SU-DHL-6 (cell line): ENCODE measurements around the gene EGR1.

Source experiments
- H2AFZ ChIP-seq: fragments of 200-600 bp; sonication (generic); 2 replicates; pipeline ENCODE4 v1.6.1; 2014; ENCODE audit warnings: low read depth, mild to moderate bottlenecking, moderate library complexity, mixed read lengths, antibody characterized with exemption, low read length; ENCODE audit not compliant: severe bottlenecking
- H3F3A ChIP-seq: fragments of 200-600 bp; shearing (Covaris generic); 2 replicates; pipeline ENCODE4 v1.6.0; 2016; ENCODE audit warnings: antibody characterized with exemption, mild to moderate bottlenecking; ENCODE audit not compliant: insufficient read depth
- H3K27ac ChIP-seq: fragments of 200-600 bp; sonication (generic); 2 replicates; pipeline ENCODE4 v1.5.1; 2016; ENCODE audit warnings: low read depth, mild to moderate bottlenecking, low read length, moderate library complexity, mixed read lengths
- H3K27me3 ChIP-seq: fragments of 200-600 bp; sonication (generic), shearing (Covaris generic); 2 replicates; pipeline ENCODE4 v1.6.0; 2014; ENCODE audit warnings: mild to moderate bottlenecking, low read length
- H3K36me3 ChIP-seq: fragments of 200-600 bp; sonication (generic); 2 replicates; pipeline ENCODE4 v1.6.1; 2014; ENCODE audit warnings: mild to moderate bottlenecking, low read length, mixed read lengths
- H3K4me2 ChIP-seq: fragments of 300-600, 200-600 bp; shearing (Covaris generic), sonication (generic); 2 replicates; pipeline ENCODE4 v1.6.0; 2014; ENCODE audit warnings: low read length, low read depth, mild to moderate bottlenecking; ENCODE audit not compliant: poor library complexity, severe bottlenecking
- H3K4me3 ChIP-seq: fragments of 200-600 bp; sonication (generic); 2 replicates; pipeline ENCODE4 v1.5.1; 2014; ENCODE audit warnings: antibody characterized with exemption, low read length, mild to moderate bottlenecking, mixed read lengths; ENCODE audit not compliant: insufficient read depth, poor library complexity, severe bottlenecking
- H3K79me2 ChIP-seq: fragments of 200-600 bp; sonication (generic); 2 replicates; pipeline ENCODE4 v1.6.1; 2014; ENCODE audit warnings: mild to moderate bottlenecking, low read length, moderate library complexity; ENCODE audit not compliant: insufficient read depth
- H3K9ac ChIP-seq: fragments of 200-600 bp; sonication (generic); 2 replicates; pipeline ENCODE4 v1.7.0; 2014; ENCODE audit warnings: mild to moderate bottlenecking, low read length
- H3K9me2 ChIP-seq: fragments of 200-600 bp; sonication (generic); replicated peaks from 2 replicates; pipeline ENCODE4 v1.6.1; 2014; ENCODE audit warnings: low read length; ENCODE audit not compliant: insufficient read depth
- H3K9me3 ChIP-seq: fragments of 200-600 bp; sonication (generic); 2 replicates; pipeline ENCODE4 v1.6.1; 2014; ENCODE audit warnings: low read length, mixed read lengths; ENCODE audit not compliant: insufficient read depth
- H4K20me1 ChIP-seq: fragments of 200-600 bp; sonication (generic); 2 replicates; pipeline ENCODE4 v1.6.1; 2014; ENCODE audit warnings: low read depth, mild to moderate bottlenecking, antibody characterized with exemption, low read length, moderate library complexity, mixed read lengths
- EZH2phosphoT487 ChIP-seq: fragments of 200-600 bp; sonication (generic), shearing (Covaris generic); conservative IDR thresholded peaks from 2 replicates; pipeline ENCODE4 v1.6.1; 2018; ENCODE audit warnings: mild to moderate bottlenecking, antibody characterized with exemption, low read length, moderate library complexity, mixed read lengths
- TF ChIP-seq, protein P1 (sequence below): fragments of 200-600 bp; sonication (generic); IDR thresholded peaks from one replicate; pipeline ENCODE4 v1.5.1; 2017; ENCODE audit warnings: antibody characterized with exemption, mild to moderate bottlenecking, low read length, moderate library complexity; ENCODE audit not compliant: insufficient read depth, poor library complexity, severe bottlenecking

Gene EGR1

DNA sequence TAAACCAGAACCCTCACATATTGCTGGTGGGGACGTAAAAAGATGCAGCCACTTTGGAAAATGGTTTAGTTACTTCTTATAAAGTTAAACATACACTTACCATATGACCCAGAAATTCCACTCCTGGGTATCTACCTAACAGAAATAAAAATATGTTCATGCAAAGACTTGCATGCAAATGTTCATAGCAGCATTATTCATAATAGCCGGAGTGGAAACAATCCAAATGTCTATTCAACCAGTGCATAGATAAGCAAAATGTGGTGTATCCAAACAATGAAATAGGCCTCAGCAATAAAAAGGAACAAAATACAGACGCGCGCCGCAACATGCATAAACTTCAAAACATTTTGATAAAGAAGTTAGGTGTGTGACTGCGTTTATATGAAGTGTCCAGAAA is 11.6 kb downstream of the EGR1 start:
- H3K9me3 ChIP-seq: no peaks in the 10 kb centered on the region

DNA sequence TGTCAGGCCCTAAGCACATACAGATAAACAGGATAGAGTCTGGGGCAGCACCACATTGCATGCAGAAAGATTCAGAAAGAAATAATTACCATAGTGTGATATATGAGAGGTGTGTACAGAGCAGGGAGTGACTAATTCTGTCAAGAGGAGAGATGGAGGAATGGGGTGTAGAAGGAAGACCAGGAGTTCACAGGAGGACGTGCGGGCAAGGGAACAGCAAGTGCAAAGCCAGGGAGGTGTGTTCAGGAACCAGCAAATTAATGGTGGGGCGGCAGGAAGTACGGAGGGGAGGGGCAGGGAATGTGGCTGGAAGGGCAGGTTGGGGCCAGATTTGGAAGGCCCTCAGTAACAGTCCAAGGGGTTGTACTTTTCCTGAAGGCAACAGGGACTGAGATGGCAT is 17.4 kb downstream of the EGR1 start:
- Histone ChIP-seq H3K4me2 (no peak overlapping the region), H4K20me1 (no peaks in the 10 kb centered on the region), H3K36me3 (no peaks in the 10 kb centered on the region), H3K27ac (no peak overlapping the region), H3K9me2 (no peaks in the 10 kb centered on the region), H3K4me3 (no peak overlapping the region), H3K79me2 (no peaks in the 10 kb centered on the region), H3K27me3 (no peaks in the 10 kb centered on the region), H2AFZ (no peak overlapping the region), H3K9me3 (no peaks in the 10 kb centered on the region), H3K9ac (no peak overlapping the region), H3F3A (no peaks in the 10 kb centered on the region)
- TF ChIP-seq, protein P1, sequence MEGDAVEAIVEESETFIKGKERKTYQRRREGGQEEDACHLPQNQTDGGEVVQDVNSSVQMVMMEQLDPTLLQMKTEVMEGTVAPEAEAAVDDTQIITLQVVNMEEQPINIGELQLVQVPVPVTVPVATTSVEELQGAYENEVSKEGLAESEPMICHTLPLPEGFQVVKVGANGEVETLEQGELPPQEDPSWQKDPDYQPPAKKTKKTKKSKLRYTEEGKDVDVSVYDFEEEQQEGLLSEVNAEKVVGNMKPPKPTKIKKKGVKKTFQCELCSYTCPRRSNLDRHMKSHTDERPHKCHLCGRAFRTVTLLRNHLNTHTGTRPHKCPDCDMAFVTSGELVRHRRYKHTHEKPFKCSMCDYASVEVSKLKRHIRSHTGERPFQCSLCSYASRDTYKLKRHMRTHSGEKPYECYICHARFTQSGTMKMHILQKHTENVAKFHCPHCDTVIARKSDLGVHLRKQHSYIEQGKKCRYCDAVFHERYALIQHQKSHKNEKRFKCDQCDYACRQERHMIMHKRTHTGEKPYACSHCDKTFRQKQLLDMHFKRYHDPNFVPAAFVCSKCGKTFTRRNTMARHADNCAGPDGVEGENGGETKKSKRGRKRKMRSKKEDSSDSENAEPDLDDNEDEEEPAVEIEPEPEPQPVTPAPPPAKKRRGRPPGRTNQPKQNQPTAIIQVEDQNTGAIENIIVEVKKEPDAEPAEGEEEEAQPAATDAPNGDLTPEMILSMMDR: no peak
- TF ChIP-seq EZH2phosphoT487: no peak

More for the DNA sequence above, 11.6 kb downstream of the EGR1 start:
- H3K9me2 ChIP-seq: no peaks in the 10 kb centered on the region
- no peak overlapping the region for H3K9ac ChIP-seq
- H2AFZ ChIP-seq: no peak overlapping the region
- no peak overlapping the region for H3K27ac ChIP-seq
- no peak for TF ChIP-seq EZH2phosphoT487
- TF ChIP-seq, protein P1: no peak
- no peaks in the 10 kb centered on the region for H4K20me1 ChIP-seq
- no peaks in the 10 kb centered on the region for H3F3A ChIP-seq
- no peak overlapping the region for H3K4me3 ChIP-seq
- no peaks in the 10 kb centered on the region for H3K79me2 ChIP-seq
- no peak overlapping the region for H3K4me2 ChIP-seq
- H3K27me3 ChIP-seq: no peaks in the 10 kb centered on the region
- H3K36me3 ChIP-seq: no peaks in the 10 kb centered on the region

DNA sequence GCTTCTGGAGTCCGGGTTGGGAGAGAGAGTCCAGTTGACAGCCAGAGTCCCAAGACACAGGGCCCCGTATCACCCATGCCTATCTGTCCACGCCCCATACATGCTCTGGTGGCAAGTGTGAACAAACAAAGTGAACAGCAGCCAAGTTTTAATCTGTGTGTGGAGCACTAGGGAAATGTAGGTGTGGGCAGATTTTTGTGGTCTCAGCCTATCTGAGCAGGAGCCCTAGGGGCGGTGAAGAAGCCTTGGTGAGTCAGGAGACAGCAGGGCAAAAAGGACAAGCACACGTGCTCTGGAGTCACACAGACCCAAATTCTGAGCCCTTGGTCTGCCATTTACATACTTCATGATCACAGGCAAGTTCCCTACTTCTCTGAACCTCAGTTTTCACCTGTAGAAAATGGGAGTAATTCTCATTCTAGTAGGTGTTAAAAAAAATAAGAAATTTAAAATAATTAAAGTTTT is 23.2 kb downstream of the EGR1 start:
- H3K27me3 ChIP-seq: no peaks in the 10 kb centered on the region

More for the DNA sequence above, 23.2 kb downstream of the EGR1 start:
- Histone ChIP-seq H3K27ac (no peak overlapping the region), H3K79me2 (no peaks in the 10 kb centered on the region), H3F3A (no peaks in the 10 kb centered on the region), H3K9me2 (no peaks in the 10 kb centered on the region), H3K36me3 (no peaks in the 10 kb centered on the region), H3K4me2 (no peak overlapping the region), H2AFZ (no peak overlapping the region), H3K4me3 (no peak overlapping the region), H3K9me3 (no peaks in the 10 kb centered on the region), H4K20me1 (no peaks in the 10 kb centered on the region), H3K9ac (no peak overlapping the region)
- no peak for TF ChIP-seq EZH2phosphoT487
- TF ChIP-seq, protein P1: no peak
